ENCODE data around the gene IGSF3. TPM values are rescaled to one million over a fixed set of nuclear protein-coding genes. Genes with fewer than 3 reads are reported as not detected.
A peak's percentile ranks its signal among the peaks of the same experiment; 100 is the strongest.

Gene IGSF3
- total RNA-seq, 1 donor from 2014 or later: 15.8 TPM

GRCh38 chr1:116537040-116537831, 130.3 kb downstream of the IGSF3 start:
- peaks cover 48% of the 10 kb centered on the region for H3K36me3 ChIP-seq
- H3K4me3 ChIP-seq: no peak overlapping the region
- no peaks in the 10 kb centered on the region for H3K9me3 ChIP-seq
- no peak overlapping the region for H3K27ac ChIP-seq
- DNase-seq: no peak
- peak; percentile 29 to 54 for ATAC-seq
- H3K4me1 ChIP-seq: peaks cover 8% of the 10 kb centered on the region
- intact Hi-C loops (cut with DNase I): no loop called here
- TF ChIP-seq CTCF (IDR thresholded peaks at IDR 0.05): no peak
- H3K27me3 ChIP-seq (ENCODE audit: low read depth): no peaks in the 10 kb centered on the region

GRCh38 chr1:116534014-116534739, 133.4 kb downstream of the IGSF3 start:
- H3K4me1 ChIP-seq: no peaks in the 10 kb centered on the region
- intact Hi-C loops (cut with DNase I): no loop called here
- TF ChIP-seq CTCF (IDR thresholded peaks at IDR 0.05): no peak
- no peak overlapping the region for H3K27ac ChIP-seq
- DNase-seq: no peak
- H3K27me3 ChIP-seq (ENCODE audit: low read depth): no peaks in the 10 kb centered on the region
- H3K4me3 ChIP-seq: no peak overlapping the region
- peaks cover 37% of the 10 kb centered on the region for H3K36me3 ChIP-seq
- H3K9me3 ChIP-seq: no peaks in the 10 kb centered on the region
- no peak for ATAC-seq

- H3K36me3 ChIP-seq: peaks cover 34% of the 10 kb centered on the region
- intact Hi-C loops (cut with DNase I): no loop called here
- ATAC-seq (no peak), DNase-seq (no peak)
- no peaks in the 10 kb centered on the region for H3K9me3 ChIP-seq
- no peaks in the 10 kb centered on the region for H3K4me1 ChIP-seq
- no peak overlapping the region for H3K27ac ChIP-seq
- H3K27me3 ChIP-seq (ENCODE audit: low read depth): no peaks in the 10 kb centered on the region
- no peak for TF ChIP-seq CTCF (IDR thresholded peaks at IDR 0.05)
- no peak overlapping the region for H3K4me3 ChIP-seq
Observed at GRCh38 chr1:116533429-116533820, 134.1 kb downstream of the IGSF3 start.

- ATAC-seq: peak; percentile 39 to 62
- peak overlapping the region; percentile 39 for H3K27ac ChIP-seq
- no peak for TF ChIP-seq CTCF (IDR thresholded peaks at IDR 0.05)
Observed at GRCh38 chr1:116532671-116533428, 134.7 kb downstream of the IGSF3 start.

GRCh38 chr1:116531917-116532316, 135.6 kb downstream of the IGSF3 start:
- peak in 1 of 2 donors; percentile 45 for ATAC-seq
- Histone ChIP-seq H3K27me3 (ENCODE audit: low read depth) (no peaks in the 10 kb centered on the region), H3K4me3 (no peak overlapping the region), H3K36me3 (peaks cover 33% of the 10 kb centered on the region), H3K27ac (no peak overlapping the region), H3K4me1 (no peaks in the 10 kb centered on the region), H3K9me3 (no peaks in the 10 kb centered on the region)
- intact Hi-C loops (cut with DNase I): no loop called here
- DNase-seq: no peak
- no peak for TF ChIP-seq CTCF (IDR thresholded peaks at IDR 0.05)

More at GRCh38 chr1:116532671-116533428, 134.7 kb downstream of the IGSF3 start:
- Histone ChIP-seq H3K36me3 (peaks cover 34% of the 10 kb centered on the region), H3K4me3 (no peak overlapping the region), H3K4me1 (no peaks in the 10 kb centered on the region), H3K9me3 (no peaks in the 10 kb centered on the region), H3K27me3 (ENCODE audit: low read depth) (no peaks in the 10 kb centered on the region)
- intact Hi-C loops (cut with DNase I): no loop called here
- DNase-seq: no peak
